Effector CD8-positive, alpha-beta T cell (primary cell): ENCODE measurements around the gene MRPS26.
"Not testable (repeated sequence)": the region's sequence is repeated elsewhere in the genome, so short reads cannot be mapped to it uniquely, and the experiment has no call there.

Source experiments
- DNase-seq: peaks from one replicate; lab custom pipeline; 2025; lab: John Stamatoyannopoulos, UW

MRPS26 gene

DNA sequence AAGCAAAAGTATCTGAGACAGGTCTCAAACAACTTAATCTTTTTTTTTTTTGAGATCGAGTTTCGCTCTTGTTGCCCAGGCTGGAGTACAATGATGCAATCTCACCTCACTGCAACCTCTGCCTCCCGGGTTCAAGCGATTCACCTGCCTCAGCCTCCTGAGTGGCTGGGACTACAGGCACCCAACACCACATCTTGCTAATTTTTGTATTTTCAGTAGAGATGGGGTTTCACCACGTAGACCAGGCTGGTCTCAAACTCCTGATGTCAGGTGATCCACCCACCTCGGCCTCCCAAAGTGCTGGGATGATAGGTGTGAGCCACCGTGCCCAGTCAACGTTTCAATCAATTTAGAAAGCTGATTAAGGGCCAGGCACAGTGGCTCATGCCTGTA, 27.4 kb downstream of the MRPS26 start:
- not testable (repeated sequence) for DNase-seq

DNA sequence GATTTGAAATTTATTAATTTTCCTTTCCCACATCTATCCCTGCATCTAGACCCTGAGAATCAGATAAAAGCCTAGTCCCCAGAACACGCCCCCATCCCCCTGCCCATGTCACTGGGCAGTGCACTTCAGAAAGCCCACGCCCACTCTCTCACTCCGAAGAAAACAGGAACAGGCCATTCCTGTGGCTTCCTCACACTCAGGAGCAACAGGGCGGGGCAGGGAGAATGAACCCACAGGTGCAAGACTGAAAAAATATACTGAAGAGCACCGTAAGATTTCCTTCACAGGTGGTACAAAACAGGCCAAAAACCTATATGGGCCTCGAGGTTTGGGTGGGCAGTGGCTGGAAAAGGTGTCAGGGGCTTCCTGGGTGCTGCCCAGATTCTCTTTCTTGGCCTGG, 29.0 kb downstream of the MRPS26 start:
- DNase-seq = no peak

DNA sequence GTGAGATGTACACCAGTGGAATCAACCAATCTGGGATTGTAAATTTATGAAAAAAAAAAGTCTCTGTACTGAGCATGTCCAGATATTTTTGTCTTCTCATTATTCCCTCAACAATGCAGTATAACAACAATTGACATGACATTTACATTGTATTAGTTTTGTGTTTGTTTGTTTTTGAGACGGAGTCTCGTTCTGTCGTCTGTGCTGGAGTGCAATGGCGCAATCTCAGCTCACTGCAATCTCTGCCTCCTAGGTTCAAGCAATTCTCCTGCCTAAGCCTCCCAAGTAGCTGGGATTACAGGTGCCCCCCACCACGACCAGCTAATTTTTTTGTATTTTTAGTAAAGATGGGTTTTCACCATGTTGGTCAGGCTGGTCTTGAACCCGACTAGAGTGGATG, 29.5 kb downstream of the MRPS26 start:
- DNase-seq = not testable (repeated sequence)

DNA sequence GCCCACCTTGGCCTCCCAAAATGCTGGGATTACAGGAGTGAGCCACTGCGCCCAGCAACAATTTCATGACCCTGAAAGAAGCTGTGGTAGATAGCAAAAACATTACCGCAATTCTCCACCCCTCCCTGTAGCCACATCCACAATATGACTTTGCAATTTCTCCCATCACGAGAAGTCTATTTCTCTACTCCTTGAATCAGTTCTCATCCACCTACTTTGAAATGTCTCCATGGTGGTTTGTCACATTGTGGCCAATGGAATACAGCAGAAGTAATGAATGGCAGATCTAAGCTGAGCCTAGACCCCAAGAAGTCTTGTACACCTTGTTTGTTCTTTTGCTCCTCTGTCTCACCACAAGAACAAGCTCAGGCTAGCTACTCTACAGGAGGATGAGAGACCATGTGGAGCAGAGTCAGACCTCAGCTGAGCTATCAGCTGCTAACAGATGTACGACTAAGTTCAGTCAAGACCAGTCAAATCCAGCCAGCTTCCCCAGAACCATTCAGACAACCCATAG, 31.8 kb downstream of the MRPS26 start:
- no peak for DNase-seq

DNA sequence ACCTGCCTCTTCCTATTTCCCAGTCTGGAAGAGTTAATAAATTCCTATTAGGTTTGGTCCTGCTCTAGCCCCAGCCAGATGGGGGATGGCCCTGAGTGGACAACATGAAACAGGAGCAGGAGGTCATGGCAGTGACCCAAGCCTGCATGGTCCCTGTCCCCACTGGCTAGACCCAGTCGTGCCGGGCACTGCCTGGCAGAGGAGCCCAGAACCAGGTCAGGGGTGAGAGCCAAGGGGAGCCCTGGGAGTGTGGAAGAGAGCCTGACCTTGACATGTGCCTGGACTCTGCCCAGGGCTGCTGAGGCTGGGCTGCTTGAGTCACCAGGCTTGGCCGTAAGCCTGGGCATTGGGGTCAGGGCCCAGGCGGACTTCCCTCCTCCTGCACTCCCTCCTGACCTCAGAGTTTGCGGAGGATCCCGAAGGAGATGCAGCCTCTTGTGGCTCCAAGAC, 35.1 kb downstream of the MRPS26 start:
- no peak for DNase-seq

DNA sequence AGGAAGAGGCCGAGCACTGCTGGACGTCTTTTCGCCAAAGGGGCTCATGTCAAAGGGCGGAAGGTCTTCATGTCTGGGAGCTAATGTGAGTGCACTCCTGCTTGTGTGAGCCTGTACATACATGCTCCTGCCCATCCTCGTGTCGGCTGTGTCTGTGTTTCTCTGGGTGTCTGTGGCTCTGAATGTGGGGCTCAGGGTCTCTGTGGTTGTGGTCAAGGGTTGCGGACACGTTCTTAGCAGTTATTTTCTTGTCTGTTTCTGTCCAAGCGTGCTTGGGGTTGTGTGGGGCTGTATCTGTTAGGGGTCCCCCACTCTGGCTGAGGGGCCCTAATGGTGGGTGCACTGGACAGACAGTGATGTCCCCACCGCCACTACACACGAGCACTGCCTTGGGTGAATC, 35.8 kb downstream of the MRPS26 start:
- DNase-seq = no peak

DNA sequence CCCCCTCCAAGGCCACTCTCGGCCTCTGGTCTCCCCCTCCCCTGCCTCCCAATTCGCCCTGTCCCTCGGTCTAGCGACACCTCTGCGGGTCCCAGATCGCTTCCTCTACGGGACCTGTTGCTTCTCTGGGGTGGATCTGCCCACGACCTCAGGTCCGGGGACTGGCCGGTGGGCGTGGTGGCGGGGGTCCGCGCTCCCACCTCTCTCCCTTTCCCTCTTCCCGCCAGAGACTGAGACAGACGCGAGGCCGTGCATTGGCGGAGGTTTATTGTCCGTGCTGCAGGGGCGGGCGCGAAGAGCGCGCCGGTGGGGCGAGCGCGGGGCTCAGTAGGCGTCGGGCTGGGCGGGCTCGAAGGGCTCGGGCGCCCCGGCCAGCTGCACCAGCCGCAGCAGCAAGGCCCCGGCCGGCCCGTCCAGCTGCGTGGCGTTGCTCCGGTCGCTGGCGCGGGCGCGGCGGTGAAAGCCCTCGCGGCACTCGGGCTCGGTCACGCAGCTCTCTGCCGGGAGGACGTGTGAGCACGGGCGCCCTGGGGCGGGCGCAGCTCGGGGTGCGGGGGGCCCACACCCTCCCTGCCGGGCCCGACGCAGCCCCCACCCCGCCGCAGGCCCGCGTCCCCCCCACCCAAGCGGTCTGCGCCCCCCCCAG, 36.6 kb downstream of the MRPS26 start:
- no peak for DNase-seq

DNA sequence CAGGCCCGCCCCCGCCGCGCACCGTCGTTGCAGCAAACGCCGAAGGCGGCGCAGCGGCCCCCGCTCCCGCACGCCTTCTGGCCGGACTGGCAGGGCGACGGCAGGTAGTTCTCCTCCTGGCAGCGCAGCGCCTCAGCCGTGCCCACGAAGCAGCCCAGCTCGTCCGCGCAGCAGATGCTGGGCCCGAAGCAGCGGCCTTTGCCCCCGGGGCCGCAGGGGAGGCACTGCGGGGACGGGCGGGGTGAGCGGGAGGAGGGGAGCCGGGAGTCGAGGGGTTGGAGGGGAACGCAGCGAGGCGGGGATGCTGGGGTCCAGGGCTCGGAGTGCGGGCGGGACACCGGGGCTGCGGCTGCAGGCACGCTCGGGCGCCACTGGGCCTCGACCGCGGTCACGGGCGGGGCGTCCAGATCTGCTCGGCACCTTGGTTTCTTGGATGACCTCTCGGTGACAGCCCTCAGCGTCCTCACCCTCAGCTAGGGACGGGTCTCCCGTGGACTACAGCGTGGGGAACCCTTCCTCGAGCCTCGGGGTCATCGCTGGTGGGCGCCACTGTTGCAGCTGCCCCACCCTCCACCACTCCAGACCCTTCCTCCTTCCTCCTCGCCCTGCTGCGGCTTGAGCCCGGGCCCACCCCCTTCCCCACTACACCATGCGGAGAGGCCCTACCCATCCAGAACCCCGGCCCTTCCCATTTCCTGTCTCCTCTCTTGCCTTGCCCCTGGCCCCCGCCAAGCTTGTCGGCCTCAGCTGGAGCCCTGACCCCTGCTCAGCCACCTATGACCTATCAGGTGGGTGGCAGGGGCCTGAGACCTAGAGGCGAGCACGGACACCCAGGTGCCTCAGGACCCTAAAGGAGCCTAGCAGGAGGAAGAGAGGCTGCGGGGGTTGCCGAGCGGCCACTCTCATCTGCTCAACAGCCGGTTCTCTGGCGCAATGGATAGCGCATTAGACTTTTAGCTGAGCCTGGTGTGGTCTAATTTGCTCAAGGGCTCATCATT, 37.4 kb downstream of the MRPS26 start:
- no peak for DNase-seq

DNA sequence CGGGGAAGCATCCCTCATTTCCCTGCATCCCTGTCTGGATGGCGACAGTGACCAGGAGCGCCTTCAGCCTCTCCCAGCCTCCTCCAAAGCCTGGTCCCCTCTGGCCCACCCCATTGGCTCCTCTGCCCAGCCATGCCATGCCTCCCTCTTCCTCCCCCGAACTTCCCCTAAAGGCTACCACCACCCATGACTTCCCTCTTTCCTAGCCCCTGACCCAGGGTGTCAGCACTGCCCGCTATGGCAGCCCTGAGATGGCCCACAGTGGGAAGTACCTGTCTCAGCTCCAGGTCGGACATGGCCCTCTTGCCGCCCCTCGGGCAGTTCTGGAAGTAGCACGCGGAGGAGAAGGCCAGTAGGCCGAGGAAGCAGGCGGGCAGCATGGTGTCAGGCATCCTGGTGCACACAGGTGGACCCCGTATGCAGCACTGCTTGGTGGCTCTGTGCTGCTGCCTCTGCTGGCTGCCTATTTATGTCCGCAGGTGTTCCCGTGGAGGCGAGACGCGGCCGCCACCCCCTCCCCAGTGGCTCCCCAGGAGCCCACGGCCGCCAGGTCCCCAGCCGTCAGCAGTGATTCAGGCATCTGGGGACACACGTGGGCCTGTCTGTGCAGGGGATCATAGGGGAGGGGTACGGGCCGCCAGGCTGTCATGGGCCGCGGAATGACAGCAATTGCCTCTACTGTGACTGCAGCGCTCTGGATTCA, 38.6 kb downstream of the MRPS26 start, which contains the start of gene AVP:
AVP (minus strand) TSS at position 442 of the 703 bp plus-strand sequence; CDS start at position 392, 50 bp downstream.
- DNase-seq = no peak

DNA sequence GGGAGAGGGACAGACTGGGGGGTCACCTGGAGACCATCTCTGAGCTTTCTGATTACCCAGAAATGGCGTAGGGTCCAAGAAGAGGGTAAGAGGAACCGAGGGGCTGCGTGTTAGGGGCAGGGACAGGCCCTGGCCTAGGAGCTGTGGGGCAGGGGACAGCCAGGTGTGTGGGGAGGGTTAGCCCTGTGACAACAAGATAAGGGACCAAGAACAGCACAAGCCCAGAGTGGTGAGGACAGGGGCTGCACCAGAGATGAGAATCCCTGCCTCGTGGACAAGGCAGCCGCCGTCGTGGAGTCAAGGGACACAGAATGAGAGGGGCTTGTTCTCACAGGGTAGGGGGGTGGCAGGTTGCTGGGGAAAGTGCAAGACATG, 39.1 kb downstream of the MRPS26 start:
- no peak for DNase-seq

DNA sequence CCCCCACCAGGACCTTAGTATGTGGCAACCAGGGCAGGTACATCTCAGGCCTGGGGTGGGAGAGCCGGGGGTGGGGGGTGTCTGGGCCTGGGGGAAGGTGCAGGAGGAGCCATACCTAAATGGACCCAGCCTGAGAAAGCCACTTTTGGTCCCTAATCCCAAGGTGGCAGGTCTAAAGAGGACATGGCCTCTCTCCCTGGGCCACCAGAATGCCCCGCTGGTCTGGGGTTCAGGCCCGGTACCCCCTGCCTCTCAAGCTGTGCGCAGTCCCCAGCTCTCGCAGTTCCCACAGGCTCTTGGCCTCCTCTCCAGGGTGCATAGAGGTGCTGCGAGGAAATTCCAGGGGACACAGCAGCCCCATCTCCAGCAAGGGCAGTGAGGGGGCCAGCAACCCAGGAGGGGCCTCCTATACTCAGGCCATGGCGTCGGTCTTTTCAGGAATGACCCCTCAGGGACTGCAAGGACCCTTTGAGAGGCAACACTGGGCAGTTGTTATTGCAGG, 39.8 kb downstream of the MRPS26 start:
- no peak for DNase-seq

DNA sequence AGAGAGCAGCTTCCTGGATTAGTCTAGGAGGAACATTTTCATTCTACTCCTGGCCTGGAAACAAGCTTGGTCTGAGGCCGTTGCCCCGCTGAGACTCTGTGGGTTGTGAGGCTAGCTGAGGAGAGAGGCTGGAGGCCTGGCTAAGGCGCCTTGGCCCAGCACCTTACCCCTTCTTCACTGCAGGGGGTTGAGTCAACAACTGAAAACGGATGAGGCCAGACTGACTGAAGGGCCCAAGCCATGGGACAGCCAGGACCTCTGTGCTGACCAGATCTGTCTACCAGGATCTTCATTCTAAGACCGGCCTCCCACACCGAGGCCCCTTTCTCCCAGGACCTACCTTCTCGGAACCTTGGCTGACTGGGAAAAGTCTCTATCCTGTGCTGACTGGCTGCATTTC, 42.2 kb downstream of the MRPS26 start:
- no peak for DNase-seq

DNA sequence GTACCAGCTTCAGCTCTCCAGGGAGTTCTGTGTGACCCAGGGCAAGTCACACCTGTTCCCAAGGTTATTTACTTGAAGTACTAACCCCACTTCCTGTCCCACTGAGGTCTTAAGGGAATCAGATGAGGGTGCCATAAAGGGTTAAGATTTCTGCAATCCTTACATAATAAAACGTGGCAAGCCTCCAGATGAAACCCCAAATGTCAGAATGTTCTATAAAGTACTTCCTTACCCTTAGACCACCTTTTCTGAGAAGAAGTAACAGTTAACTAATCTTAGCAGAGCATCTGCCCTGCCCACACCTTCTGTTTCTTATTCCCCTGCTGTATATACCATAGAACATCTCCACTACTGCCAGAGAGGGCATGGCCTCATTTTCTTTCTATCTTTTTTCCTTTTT, 44.7 kb downstream of the MRPS26 start:
- DNase-seq = no peak

DNA sequence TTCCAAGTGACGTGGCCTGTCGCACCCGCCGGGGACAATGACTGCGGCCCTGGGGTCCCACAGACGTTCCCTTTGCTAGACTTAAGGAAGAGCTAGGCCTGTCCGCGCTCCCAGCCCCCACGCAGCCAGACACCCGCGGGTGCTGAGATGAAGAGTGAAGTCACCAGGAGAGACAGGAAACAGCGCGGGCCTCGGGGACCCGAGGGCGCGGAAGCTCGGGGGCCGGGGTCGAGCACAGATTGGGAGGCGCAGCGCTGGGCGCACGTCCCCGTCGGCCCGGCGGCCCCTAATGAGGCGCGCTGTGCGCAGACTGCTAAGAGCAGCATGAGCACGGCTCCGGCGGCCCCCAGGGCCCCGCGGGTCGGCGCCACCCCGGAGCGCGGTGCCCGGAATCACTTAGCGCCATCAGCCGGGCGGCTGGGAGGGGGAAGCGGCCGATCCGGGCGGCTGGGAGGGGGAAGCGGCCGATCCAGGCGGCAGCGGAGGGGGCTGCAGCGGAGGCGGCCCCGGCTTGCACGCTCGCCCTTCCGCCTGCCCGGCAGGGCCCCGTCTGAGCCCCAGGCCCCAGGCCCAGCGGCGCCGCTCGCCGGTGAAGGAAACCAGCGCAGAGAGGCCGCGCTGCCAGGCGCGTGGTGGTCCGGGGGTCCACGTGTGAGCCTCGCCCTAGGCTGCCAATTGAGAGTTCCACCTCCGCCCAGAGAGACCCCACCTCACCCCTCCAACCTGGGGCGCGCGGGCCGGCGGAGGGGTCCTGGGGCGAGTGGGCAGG, 46.9 kb downstream of the MRPS26 start:
- peak; percentile 25 for DNase-seq

DNA sequence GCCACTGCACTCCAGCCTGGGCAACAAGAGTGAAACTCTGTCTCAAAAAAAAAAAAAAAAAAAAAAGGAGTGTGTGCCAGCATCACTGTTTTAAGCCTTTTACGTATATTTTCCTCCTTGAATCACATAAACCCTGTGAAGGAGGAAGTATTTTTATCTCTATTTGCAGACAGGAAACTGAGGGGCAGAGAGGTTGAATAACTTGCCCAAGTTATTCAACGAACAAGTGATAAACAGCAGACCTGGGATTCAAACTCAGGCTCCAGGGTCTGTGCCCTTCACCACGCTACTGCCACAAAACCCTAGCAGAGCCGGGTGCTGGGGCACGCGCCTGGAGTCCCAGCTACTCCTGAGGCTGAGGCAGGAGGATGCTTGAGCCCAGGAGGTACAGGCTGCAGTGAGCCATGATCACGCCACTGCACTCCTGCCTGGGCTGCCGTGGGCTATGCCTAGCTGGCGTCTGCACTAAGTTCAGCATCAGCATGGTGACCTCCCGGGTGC, 48.1 kb downstream of the MRPS26 start:
- DNase-seq = no peak

DNA sequence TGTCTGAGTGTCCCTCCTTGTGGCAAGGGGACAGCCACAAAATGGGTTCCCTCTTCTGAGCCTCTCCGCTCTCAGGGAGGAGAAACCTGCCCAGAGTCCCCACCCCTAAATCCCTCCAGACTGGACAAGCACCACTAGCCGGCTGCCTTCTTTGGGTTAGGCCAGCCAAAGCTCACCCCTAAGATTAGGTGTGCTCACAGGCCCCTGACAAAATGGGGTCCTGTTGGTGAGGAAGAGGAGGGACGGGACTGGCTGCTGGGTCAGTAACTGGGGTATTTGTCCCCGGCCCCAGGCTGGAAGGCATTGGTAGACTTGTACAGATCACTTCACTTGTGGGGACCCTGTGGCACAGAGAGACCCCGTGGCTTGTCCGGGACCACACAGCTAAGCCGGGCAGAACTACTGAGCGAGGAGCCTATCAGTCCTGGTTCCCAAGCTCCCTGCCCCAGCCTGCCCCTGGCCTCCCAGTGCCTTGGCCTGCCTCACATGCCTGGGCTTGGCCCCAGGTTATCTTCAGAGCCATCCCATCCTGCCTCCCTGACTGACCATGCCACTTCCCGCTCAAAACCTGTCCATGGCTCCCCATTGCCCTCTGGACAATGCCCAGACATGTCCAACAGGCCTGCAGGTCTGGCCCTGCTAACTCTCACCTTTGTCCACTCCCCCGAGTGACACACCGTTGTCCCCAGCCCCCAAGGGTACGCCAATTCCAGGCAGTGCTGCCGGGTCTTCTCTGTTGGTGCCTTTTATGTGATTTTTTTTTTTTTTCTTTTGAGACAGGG, 49.2 kb downstream of the MRPS26 start:
- DNase-seq = no peak
